GM18873 (cell line): Measurements from ENCODE around the gene DHCR7.

Source experiments
- ATAC-seq: cut with Tn5 transposase; IDR thresholded peaks from one replicate; pipeline ENCODE4 v1.9.1; 2021; ENCODE audit warnings: mild to moderate bottlenecking, moderate library complexity, moderate number of reproducible peaks; ENCODE audit not compliant: unreplicated experiment, low FRiP score

Gene DHCR7

GRCh38 chr11:71387784-71388636 lies 60.2 kb downstream of the DHCR7 start:
- no peak for ATAC-seq

GRCh38 chr11:71387200-71387599 lies 61.0 kb downstream of the DHCR7 start:
- ATAC-seq = no peak

- ATAC-seq = no peak
Measured at GRCh38 chr11:71386202-71386601, 62.0 kb downstream of the DHCR7 start.

DNA sequence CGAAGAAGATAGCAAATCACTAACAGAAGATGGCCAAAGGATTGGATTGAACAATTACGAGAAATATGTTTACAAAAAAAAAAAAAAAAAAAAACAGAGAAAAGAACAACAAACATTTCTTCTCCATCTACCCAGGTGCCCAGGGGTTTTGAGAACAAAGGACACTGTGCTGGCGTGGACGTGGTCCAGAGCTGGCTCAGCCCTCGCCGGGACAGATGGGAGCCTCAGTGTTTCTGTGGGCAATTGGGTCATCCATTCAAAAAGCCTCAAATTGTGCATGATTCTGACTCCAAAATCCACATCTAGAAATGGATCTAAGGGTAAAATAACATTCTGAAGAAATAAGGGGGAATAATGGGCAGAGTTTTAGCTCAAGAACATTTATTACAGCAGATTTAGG lies 63.1 kb downstream of the DHCR7 start:
- no peak for ATAC-seq

DNA sequence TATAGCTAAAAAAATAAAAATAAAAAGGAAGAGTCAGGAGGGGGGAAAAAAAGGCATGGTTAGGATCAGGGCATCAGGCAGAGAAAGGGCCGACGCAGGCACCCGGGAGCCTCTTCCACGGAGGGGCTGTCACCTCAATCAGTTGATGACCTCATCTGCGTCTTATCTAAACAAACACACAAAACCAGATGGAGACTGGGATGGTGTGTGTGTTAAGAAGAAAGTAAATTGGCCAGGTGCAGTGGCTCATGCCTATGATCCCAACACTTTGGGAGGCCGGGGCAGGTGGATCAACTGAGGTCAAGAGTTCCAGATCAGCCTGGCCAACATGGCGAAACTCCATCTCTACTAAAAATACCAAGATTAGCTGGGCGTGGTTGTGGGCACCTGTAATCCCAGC lies 63.6 kb downstream of the DHCR7 start:
- no peak for ATAC-seq
